Putamen (tissue), 1 donor: ENCODE results near the gene ZSCAN9.

Experiments
- DNase-seq: peaks from one replicate; pipeline ENCODE4 v3.0.0-alpha.2; 2016; ENCODE audit warnings: low spot score

The ZSCAN9 gene

GRCh38 chr6:28220257-28221133, 4.6 kb upstream of the ZSCAN9 start:
- no peak for DNase-seq

DNA sequence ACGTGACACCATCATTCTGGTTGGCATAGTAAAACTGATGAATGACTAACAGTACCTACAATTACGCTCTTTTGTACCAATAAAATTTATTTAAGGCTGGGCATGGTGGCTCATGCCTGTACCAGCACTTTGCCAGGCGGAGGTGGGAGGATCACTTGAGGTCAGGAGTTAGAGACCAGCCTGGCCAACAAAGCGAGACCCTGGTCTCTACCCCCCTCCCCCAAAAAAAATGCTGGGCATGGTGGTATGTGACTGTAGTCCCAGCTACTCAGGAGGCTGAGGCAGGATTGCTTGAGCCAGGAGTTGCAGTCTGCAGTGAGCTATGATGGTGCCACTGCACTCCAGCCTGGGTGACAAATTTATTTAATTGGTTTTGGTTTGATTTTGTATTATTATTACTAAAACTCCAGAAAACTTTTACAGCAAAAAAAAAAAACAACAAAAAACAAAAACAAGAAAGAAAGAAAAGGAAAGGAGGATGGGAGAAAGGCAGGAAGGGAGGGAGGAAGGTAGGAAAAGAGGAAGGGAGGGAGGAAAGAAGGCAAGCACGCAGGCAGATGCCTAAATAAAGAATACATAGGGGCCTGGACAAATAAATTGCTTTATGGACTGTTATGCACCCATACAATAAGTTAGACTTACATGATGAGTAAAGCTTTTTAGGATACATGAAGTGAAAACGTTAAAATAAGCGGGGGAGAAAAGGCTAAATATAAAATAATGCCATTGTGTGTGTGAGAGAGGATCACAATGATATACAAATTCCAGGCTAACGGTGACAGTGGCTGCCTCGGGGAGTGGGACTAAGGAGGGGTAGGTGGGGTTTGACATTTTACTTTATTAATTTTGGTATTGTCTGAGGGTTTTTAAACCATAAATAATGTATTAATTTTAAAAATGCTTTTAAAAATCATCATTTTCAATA, 682 bp upstream of the ZSCAN9 start:
- no peak for DNase-seq

DNA sequence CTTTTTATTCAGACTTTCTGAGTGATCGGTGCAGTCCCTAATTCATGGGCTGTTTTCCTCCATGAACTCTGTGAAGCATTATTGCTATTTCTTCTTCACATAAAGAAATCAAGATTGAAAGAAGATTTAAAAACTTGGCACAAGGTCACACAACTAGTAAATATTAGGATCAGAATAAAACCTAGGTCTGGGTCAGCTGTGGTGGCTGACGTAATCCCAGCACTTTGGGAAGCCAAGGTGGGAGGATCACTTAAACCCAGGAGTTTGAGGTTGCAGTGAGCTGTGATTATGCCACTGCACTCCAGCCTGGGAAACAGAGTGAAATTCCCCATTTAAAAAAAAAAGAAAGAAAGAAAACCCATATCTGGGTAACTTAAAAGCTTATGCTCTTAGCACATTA, 1.4 kb downstream of the ZSCAN9 start:
- DNase-seq: no peak

- no peak for DNase-seq
Measured at GRCh38 chr6:28232785-28233184, 7.7 kb downstream of the ZSCAN9 start.

DNA sequence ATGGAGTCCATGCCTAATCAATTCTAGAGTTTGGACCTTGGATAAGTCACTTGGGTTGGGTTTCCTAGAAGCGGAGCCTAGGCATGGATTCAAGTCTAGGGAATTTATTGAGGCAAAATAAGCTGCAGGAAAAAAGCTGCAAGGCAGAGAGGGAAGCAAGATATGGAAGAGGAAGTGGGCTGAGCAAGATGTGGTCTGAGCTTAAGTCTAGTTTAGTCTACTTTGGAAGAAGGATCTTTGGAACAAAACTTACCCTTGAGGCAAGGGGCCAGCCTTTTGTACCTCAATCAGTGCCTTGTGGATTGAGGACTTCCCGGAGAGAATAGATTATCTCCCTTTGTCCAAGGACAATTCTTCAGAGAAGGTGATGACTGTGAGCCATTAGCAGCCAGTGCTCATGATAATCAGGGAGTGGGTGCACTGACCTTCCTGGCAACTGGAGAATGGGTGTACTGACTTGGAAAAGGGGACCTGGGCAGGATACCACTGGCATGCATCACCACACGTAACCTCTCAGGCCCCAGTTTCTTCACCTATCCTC, 10.9 kb downstream of the ZSCAN9 start:
- DNase-seq: no peak

- DNase-seq: no peak
Measured at GRCh38 chr6:28239636-28240035, 14.6 kb downstream of the ZSCAN9 start.

- no peak for DNase-seq
Measured at GRCh38 chr6:28240471-28240870, 15.4 kb downstream of the ZSCAN9 start.

- no peak for DNase-seq
Measured at GRCh38 chr6:28243946-28244345, 18.9 kb downstream of the ZSCAN9 start.

DNA sequence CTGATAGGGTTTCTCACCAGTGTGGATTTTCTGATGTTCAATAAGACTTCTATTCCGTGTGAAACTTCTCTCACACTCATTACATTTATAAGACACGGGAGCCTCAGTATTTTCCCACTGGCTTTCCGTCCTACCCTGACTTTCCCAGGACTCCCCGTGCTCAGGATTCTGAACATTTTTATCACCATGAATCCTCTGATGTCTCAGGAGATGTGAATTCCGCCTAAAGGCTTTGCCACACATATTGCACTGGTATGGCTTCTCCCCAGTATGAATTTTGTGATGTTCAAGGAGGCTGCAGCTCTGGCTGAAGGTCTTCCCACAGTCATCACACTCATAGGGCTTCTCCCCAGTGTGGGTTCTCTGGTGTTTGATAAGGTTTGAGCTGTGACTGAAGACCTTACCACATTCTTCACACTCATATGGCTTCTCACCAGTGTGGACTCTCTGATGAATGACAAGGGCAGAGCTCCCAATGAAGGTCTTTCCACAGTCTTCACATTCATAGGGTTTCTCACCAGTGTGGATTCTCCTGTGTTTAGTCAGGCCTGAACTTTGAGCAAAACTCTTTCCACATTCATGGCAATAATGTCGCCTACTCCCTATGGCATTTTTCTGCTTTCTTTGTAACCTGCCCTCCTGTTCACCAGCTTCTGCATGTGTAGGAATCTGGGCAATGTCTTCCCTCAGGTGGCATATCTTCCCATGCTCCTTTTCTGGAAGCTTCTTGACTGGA, 20.3 kb downstream of the ZSCAN9 start:
- no peak for DNase-seq

DNA sequence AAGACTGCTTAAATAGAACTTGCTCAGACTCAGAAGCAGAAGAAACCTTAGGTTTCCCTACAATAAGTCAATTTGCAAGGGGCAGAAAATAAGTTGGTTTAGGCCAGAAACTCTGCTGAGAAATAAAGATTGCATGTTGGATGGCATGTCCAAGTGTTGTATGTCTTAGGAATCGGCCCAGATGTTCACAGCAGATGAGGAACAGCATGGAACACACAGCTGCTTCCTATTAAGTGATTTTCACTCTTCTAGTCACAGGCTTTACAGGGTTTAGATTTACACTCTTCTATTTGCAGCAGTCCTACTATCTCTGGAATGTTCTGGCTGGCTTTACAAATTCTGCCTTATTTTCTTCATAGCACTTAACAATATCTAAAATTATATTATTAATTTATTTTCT, 23.8 kb downstream of the ZSCAN9 start:
- no peak for DNase-seq

DNA sequence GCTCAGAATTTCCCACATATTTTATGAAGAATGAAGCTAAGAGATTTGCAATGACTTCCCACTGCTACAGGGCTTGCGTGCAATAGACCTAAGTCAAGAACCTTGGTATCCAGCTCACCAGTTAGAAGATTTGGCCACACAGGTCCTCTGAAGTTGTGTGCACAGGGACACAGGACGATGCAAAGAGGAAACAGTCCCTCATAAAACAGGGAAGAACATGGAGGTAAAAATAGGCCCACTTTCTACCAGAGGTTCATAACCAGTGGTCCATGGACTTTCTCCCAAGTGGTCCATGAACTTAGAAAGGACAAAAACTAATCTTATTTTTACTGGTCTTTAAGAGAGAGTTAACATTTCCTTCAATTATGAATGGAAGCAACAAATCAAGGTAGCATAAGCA, 25.7 kb downstream of the ZSCAN9 start:
- DNase-seq: no peak

GRCh38 chr6:28251661-28252008, 26.6 kb downstream of the ZSCAN9 start:
- no peak for DNase-seq

DNA sequence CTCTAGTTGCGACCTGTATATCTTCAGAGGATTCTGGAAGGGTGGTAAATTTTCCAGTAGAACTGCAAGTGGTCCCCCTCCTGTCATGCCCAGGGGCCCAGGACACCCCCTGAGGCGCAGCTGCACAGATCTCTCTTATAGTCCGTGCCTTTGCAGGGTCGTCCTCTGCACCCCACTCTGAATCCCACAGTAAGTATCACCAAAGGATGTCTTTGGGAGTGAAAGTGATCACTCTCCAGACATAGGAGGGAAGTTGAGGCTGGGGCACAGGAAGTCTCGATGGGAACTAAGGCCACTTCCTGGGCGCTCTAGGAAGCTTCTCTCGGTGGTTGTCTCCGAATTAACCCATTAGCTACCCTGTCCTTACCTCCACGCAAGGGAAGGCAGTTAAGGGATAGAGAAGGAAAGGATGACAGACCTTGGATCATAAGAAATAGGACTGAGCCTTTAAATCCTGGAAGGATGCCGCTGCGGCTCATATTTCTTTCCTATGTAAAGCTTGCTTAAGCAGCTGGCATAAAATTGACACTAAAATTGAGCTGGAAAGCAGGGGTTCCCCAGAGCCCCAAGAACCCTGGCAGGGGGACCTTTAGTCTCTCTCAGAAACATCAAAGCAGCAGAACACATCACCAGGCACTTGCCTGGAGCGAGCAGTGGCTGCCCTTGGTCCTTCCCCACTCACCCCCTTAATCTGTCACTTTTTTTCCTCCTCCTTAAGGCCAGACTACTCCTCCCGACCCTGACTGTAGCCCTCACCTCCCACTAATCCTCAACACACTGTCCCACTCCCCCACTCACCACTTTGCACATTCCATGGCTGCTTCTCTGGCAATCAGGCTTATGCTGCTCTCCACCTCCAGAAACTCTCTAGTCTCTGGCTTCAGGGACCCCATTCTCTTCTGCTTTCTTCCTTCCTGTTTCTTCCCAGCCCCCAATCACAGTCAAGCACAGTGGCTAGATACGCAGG, 27.2 kb downstream of the ZSCAN9 start, which contains the start of gene ZKSCAN4:
ZKSCAN4 (minus strand) TSS at position 261 of the 967 bp plus-strand sequence. CDS start 289 bp downstream, outside the sequence.
- peak; percentile 88 for DNase-seq

- DNase-seq: no peak
Measured at GRCh38 chr6:28254121-28254519, 29.0 kb downstream of the ZSCAN9 start.

- no peak for DNase-seq
Measured at GRCh38 chr6:28257042-28257441, 32.0 kb downstream of the ZSCAN9 start.

DNA sequence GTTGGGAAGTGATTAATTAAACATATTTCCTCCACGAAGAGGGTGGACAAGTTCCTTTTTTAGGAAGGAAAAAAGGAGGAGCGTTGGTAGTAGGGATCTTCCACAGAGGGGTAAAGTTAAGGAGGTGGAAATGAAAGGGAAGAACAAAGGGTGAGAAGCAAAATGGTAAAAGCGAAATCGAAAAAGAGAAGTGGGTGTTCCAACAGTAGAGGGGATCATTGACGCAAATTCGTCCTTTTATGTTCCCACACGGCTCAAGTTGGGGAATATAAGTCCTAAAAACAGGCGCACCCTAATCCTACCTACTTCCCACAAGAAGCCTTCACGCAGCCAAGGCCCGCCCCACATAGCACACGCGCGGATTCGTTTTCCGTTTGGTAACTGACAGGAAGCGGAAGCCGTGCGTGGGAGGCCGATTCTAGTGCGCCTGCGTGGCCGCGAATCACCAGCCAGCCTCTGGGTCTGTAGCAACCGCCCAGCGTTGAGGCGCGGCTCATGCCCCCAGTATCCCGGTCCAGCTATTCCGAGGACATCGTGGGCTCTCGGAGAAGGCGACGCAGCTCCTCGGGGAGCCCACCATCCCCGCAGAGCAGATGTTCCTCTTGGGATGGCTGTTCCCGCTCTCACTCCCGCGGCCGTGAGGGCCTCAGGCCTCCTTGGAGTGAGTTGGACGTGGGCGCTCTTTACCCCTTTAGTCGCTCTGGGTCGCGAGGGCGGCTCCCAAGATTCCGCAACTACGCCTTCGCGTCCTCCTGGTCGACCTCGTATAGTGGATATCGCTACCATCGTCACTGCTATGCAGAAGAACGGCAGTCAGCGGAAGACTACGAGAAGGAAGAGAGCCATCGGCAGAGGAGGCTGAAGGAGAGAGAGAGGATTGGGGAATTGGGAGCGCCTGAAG, 34.1 kb downstream of the ZSCAN9 start, which contains the start of gene NKAPL:
NKAPL (plus strand) TSS at position 421 of the 901 bp plus-strand sequence; CDS start at position 496, 75 bp downstream.
- peak; percentile 76 for DNase-seq

DNA sequence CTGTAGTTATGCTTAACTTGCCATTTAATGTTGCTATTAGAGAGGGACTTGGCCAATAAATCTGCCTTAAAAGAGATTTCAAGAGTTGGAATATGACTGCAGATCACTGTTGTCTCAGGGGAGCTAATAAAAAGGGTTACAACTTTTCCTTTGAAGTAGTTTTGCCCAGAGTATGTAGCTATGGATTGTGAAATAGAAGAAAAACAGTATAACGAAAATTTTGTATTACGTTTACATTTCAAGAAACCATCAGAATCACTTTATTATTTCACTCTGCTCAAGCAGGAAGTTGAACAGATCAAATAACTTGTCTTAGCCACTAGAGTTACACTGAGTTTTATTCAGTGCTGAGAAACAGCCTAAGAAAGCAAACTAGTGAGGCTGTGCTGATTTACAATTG, 38.8 kb downstream of the ZSCAN9 start:
- no peak for DNase-seq

DNA sequence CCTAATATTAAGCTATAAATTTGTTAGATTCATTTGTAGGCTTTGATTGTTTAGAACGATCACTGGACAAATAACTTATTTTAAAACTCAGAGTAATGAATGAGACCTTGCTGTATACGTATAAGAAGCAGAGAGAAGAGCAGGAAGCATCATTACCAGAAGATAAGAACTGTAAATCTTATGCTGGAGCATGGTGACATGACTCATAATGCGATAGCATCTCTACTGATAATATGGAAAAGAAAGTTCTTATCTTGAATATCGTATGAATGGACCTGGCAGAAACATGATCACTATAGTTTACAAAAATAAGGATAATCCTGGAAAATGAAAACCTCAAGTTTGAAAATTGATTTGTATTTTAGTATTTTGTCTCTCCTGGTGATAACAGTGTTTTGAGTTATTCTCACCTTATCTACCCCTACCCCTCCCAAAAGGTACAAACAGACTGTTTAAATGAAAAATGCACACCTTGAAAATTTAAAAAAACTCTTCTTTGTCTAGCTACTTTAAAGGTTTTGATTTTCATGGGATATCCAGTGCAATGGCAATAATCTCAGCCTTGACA, 39.8 kb downstream of the ZSCAN9 start:
- no peak for DNase-seq

DNA sequence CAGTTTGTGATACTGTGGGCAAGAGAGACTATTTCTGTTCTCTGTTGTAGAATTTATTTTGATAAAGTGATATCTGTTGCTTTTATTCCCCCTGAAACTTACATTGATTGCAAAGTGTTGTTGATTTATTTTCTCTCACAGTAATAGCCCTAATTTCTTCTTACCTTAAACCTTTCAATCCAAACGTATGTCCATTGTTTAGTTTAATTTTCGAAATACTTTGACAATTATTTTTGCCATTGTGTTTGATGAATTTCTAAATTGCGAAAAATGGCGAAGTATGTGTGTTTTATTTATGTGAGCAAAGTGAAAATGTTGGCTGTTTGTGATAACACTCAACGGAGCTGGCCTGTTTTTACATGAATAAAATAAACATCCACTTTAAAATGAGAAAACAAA, 41.5 kb downstream of the ZSCAN9 start:
- no peak for DNase-seq
